Measurements from ENCODE around the gene RPS16.

Gene RPS16

GRCh38 chr19:39422020-39422419, 13.7 kb downstream of the RPS16 start:
- DNase-seq (ENCODE audit: low read depth in 2 of 2), result no peak

GRCh38 chr19:39420769-39421168, 15.0 kb downstream of the RPS16 start:
- no peak for DNase-seq (ENCODE audit: low read depth in 2 of 2)

GRCh38 chr19:39419003-39419402, 16.7 kb downstream of the RPS16 start:
- DNase-seq (ENCODE audit: low read depth in 2 of 2), result no peak

- no peak for DNase-seq (ENCODE audit: low read depth in 2 of 2)
Measured at GRCh38 chr19:39417463-39418181, 18.1 kb downstream of the RPS16 start.

- no peak for DNase-seq (ENCODE audit: low read depth in 2 of 2)
Measured at GRCh38 chr19:39416152-39417120, 19.3 kb downstream of the RPS16 start.

- DNase-seq (ENCODE audit: low read depth in 2 of 2), result no peak
Measured at GRCh38 chr19:39415111-39416046, 20.4 kb downstream of the RPS16 start.

GRCh38 chr19:39413911-39414608, 21.7 kb downstream of the RPS16 start:
- DNase-seq (ENCODE audit: low read depth in 2 of 2), result no peak

- no peak for DNase-seq (ENCODE audit: low read depth in 2 of 2)
Measured at GRCh38 chr19:39413272-39413910, 22.4 kb downstream of the RPS16 start.

- no peak for DNase-seq (ENCODE audit: low read depth in 2 of 2)
Measured at GRCh38 chr19:39412867-39413271, 22.9 kb downstream of the RPS16 start.

- DNase-seq (ENCODE audit: low read depth in 2 of 2), result peak; percentile 92 to 94
Measured at GRCh38 chr19:39412100-39412866, 23.5 kb downstream of the RPS16 start, which contains the start of gene PLEKHG2. Gene PLEKHG2 (plus strand): TSS chr19:39412669. CDS start chr19:39414087, 1,418 bp downstream.

- peak; percentile 78 to 80 for DNase-seq (ENCODE audit: low read depth in 2 of 2)
Measured at GRCh38 chr19:39411832-39412099, 24.0 kb downstream of the RPS16 start.

GRCh38 chr19:39411081-39411831, 24.5 kb downstream of the RPS16 start:
- DNase-seq (ENCODE audit: low read depth in 2 of 2), result no peak

GRCh38 chr19:39410831-39411080, 25.0 kb downstream of the RPS16 start:
- no peak for DNase-seq (ENCODE audit: low read depth in 2 of 2)

- peak in 1 of 2 donors; percentile 48 for DNase-seq (ENCODE audit: low read depth in 2 of 2)
Measured at GRCh38 chr19:39410017-39410830, 25.5 kb downstream of the RPS16 start.

GRCh38 chr19:39409208-39410016, 26.3 kb downstream of the RPS16 start:
- DNase-seq (ENCODE audit: low read depth in 2 of 2), result peak; percentile 69 to 80

- no peak for DNase-seq (ENCODE audit: low read depth in 2 of 2)
Measured at GRCh38 chr19:39408392-39409207, 27.1 kb downstream of the RPS16 start.

Data from stimulated activated CD8-positive, alpha-beta memory T cell treated with anti-CD3 and anti-CD28 coated beads, Interleukin-15, amount 100 ng/mL, for 48 hours (primary cell).